Fibroblast of the aortic adventitia (primary cell): ENCODE data around the gene CENPT. TPM values are rescaled to one million over a fixed set of nuclear protein-coding genes. Genes with fewer than 3 reads are reported as not detected.
"Not testable (repeated sequence)": the region's sequence is repeated elsewhere in the genome, so short reads cannot be mapped to it uniquely, and the experiment has no call there.

Experiments used
- DNase-seq: peaks from one replicate; pipeline ENCODE4 v3.0.0-alpha.2; 2010; ENCODE audit warnings: low read depth
- H3K4me3 ChIP-seq: 2 replicates; pipeline ENCODE4 v1.5.1; 2011; ENCODE audit warnings: low read depth, mild to moderate bottlenecking, control low read depth, low read length, moderate library complexity
- total RNA-seq: library from RNA; depleted of rRNA; stranded (reverse); fragments of >200 nt; gene quantifications from 2 replicates; pipeline ENCODE4 v1.2.3, GENCODE V29; 2012; ENCODE audit warnings: low replicate concordance
- TF ChIP-seq, protein P1 (sequence below): IDR thresholded peaks from 2 replicates; pipeline ENCODE4 v1.5.1; 2011; ENCODE audit warnings: mild to moderate bottlenecking, low read length, control low read depth, inconsistent platforms; ENCODE audit not compliant: insufficient read depth

CENPT gene
- total RNA-seq, 1 donor, result 39.9 TPM

DNA sequence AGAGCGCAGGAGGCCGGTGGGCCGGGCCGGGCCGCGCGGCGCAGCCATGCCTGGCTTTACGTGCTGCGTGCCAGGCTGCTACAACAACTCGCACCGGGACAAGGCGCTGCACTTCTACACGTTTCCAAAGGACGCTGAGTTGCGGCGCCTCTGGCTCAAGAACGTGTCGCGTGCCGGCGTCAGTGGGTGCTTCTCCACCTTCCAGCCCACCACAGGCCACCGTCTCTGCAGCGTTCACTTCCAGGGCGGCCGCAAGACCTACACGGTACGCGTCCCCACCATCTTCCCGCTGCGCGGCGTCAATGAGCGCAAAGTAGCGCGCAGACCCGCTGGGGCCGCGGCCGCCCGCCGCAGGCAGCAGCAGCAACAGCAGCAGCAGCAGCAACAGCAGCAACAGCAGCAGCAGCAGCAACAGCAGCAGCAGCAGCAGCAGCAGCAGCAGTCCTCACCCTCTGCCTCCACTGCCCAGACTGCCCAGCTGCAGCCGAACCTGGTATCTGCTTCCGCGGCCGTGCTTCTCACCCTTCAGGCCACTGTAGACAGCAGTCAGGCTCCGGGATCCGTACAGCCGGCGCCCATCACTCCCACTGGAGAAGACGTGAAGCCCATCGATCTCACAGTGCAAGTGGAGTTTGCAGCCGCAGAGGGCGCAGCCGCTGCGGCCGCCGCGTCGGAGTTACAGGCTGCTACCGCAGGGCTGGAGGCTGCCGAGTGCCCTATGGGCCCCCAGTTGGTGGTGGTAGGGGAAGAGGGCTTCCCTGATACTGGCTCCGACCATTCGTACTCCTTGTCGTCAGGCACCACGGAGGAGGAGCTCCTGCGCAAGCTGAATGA is 4.8 kb downstream of the CENPT start:
- DNase-seq, result peak; percentile 54
- H3K4me3 ChIP-seq, result peak overlapping the region; percentile 80
- TF ChIP-seq, protein P1, sequence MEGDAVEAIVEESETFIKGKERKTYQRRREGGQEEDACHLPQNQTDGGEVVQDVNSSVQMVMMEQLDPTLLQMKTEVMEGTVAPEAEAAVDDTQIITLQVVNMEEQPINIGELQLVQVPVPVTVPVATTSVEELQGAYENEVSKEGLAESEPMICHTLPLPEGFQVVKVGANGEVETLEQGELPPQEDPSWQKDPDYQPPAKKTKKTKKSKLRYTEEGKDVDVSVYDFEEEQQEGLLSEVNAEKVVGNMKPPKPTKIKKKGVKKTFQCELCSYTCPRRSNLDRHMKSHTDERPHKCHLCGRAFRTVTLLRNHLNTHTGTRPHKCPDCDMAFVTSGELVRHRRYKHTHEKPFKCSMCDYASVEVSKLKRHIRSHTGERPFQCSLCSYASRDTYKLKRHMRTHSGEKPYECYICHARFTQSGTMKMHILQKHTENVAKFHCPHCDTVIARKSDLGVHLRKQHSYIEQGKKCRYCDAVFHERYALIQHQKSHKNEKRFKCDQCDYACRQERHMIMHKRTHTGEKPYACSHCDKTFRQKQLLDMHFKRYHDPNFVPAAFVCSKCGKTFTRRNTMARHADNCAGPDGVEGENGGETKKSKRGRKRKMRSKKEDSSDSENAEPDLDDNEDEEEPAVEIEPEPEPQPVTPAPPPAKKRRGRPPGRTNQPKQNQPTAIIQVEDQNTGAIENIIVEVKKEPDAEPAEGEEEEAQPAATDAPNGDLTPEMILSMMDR, result peak; percentile 37

DNA sequence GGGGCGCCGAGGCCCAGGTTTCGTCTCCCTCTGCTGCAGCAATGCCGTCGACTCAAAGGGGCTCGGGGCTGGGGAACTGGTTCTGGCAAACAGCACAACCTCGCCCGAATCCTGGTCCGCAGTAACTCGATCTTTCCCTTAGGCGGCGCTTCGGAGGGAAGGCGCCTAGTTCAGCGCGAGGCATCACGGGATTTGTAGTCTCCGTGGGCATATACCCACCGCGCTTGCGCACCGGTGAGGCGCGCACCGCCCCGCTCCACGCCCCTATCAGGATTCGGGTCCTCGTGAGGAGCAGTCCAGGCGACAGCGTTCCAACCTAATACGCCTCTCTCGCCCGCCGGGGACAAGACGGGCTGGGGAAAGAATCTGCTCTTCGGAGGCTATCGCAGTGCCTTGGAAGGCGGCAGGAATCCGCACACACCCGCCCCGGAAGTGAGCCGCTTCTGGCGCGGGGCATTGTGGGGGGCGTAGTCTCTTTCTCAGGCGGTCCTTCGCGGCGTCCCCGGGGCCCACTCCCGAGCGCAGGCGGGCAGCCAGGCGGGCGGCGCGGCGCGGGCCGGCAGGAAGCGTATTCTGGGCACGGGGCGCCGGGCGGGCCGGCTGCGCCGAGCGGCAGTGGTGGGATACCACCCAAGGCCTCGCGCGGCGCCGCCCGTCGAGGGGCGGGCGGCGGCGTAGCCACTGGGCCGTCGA is 5.5 kb downstream of the CENPT start, which contains the start of gene THAP11:
TSS of gene THAP11 (plus strand) at position 505 of the 693 bp plus-strand sequence. CDS start 235 bp downstream, outside the sequence.
- TF ChIP-seq, protein P1, result peak; percentile 92
- peak; percentile 95 for DNase-seq

DNA sequence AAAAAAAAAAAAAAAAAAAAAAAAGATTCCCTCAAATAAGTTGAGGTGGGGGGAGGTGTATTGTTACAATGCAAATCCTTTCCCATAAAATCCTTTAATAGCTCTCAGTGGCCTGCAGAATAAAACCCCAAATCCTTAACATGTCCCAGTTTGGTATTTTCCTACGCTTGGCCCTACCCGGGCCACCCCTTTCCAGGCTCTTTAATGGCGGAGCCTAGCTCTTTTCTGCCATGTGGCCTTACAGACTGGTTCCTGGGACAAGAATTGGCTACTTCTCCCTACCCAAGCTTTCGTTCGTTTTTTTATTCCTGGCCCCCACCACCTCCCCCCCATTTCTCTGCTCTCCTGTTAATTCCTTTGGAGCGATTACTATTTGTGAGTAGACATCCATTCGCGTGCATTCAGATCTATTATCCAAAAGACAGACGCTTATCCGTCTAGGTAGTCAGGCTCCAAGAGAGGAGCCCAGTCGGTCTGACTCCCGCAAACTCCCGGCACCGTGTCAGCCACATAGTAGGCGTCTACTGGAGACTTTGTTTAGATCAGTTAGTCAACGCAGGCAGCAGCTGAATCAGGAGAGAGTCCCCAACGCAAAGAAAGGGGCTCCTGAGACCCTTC is 6.2 kb downstream of the CENPT start:
- peak overlapping the region; percentile 50 for H3K4me3 ChIP-seq
- TF ChIP-seq, protein P1, result no peak
- no peak for DNase-seq

More for the DNA sequence above, 5.5 kb downstream of the CENPT start, which contains the start of gene THAP11:
- H3K4me3 ChIP-seq, result peak within 1 kb of the TSS; percentile 80

DNA sequence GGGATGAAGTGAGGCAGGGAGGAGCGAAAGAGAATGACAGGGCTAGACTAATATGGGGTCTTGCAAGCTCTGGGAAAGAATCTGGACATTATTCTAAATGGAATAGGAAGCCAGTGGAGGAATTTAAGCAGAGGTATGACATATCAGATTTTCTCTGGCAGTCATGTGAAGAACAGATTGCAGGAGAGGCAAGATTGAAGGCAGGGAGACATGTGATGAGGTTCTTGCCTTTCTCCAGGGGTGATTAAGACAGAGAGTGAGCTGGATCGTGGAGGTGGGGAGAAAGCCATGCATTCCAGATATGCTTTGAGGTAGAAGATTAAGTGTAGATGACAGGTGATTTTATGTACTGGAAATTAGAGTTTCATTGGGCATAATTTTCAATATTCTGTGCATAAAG is 9.7 kb downstream of the CENPT start:
- no peak overlapping the region for H3K4me3 ChIP-seq
- TF ChIP-seq, protein P1, result no peak
- no peak for DNase-seq

DNA sequence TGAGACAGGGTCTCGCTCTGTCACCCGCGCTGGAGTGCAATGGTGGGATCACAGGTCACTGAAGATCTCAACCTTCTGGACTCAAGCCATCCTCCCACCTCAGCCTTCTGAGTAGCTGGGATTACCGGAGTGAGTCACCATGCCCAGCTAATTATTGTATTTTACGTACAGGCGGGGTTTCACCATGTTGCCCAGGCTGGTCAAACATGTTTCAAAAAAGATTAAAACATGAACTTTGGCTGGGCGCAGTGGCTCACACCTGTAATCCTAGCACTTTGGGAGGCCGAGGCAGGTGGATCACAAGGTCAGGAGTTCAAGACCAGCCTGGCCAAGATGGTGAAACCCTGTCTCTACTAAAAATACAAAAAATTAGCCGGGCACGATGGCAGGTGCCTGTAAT is 10.3 kb downstream of the CENPT start:
- not testable (repeated sequence) for DNase-seq, H3K4me3 ChIP-seq

DNA sequence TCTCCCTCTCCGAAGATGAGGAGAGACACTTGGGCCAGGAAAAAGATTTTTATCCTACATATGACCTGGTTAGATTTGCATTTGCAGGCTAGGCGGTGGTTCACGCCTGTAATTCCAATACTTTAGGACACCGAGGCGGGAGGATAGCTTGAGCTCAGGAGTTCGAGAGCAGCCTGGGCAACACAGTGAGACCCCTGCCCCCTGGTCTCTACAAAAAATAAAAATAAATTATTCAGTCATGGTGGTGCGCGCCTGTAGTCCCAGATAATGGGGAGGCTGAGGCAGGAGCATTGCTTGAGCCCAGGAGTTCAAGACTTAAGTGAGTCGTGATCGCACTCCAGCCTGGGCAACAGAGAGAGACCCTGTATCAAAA is 13.3 kb downstream of the CENPT start:
- no peak for DNase-seq
- peak overlapping the region; percentile 85 for H3K4me3 ChIP-seq
- TF ChIP-seq, protein P1, result no peak
